ENCODE data around the gene NECAB3.

GRCh38 chr20:33687370-33687915 lies 13.2 kb upstream of the NECAB3 start:
- TF ChIP-seq CTCF (IDR thresholded peaks at IDR 0.05) = no peak
- TF ChIP-seq TCF7L2 (IDR thresholded peaks at IDR 0.05; ENCODE audit: low read depth, low read length) = no peak
- no peak for TF ChIP-seq POLR2AphosphoS5 (IDR thresholded peaks at IDR 0.05; ENCODE audit: low read depth, low read length)
- no peak for TF ChIP-seq REST (IDR thresholded peaks at IDR 0.05; ENCODE audit: insufficient read depth in 1 of 2, low read depth in 2 of 2, low read length in 1 of 2)

Measured in Panc1 (cell line).